AML-193 (cell line): ENCODE data around the gene C2CD4C.
"Not testable (repeated sequence)": the region's sequence is repeated elsewhere in the genome, so short reads cannot be mapped to it uniquely, and the experiment has no call there.

ENCODE experiments used
- DNase-seq, 2 experiments: peaks; one replicate each; lab custom pipeline; 2025; lab: John Stamatoyannopoulos, UW

Gene C2CD4C

DNA sequence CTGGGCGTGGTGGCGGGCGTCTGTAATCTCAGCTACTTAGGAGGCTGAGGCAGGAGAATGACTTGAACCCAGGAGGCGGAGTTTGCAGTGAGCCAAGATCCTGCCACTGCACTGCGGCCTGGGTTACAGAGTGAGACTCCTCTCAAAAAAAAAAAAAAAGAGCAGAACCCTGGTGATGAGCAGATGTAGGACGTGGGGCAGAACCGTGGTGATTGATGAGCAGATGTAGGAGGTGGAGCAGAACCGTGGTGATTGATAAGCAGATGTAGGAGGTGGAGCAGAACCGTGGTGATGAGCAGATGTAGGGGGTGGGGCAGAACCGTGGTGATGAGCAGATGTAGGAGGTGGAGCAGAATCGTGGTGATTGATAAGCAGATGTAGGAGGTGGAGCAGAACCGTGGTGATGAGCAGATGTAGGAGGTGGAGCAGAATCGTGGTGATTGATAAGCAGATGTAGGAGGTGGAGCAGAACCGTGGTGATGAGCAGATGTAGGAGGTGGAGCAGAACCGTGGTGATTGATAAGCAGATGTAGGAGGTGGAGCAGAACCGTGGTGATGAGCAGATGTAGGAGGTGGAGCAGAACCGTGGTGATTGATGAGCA is 28.2 kb downstream of the C2CD4C start:
- not testable (repeated sequence) for DNase-seq

DNA sequence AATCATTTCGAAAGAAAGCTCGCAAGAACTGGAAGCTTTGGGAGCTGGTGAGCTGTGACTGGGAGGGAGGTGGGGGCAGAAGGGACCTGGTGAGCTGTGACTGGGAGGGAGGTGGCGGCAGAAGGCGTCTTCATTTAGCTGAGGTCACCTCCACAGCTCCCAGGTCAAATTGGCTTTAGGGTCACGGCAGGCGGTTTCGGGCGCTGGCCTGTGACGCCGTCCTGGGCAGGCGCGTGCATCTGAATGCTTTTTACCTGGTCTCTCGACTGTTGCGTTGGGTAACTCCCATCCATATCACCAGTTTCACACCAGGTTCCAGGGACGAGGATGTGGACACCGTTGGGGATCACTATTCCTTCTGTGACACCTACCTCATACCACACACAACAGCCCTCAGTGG is 29.2 kb downstream of the C2CD4C start:
- no peak for DNase-seq

DNA sequence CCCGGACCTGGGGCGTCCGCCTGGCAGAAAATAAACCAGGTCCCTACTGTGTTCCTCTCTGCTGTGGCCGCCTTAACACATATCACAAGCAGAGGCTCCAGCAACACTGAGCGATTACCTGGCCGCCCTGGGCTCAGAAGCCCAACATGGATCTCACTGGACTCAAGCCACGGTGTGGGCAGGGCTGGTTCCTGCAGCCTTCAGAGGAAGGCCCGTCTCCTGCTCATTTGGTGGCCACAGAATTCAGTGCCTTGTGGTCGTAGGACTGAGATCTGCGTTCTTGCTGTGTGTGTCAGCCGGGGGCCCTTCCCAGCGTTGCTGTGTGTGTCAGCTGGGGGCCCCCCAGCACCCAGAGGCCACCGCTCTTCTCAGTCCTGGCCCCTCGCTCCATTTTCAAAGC is 30.2 kb downstream of the C2CD4C start:
- no peak for DNase-seq

DNA sequence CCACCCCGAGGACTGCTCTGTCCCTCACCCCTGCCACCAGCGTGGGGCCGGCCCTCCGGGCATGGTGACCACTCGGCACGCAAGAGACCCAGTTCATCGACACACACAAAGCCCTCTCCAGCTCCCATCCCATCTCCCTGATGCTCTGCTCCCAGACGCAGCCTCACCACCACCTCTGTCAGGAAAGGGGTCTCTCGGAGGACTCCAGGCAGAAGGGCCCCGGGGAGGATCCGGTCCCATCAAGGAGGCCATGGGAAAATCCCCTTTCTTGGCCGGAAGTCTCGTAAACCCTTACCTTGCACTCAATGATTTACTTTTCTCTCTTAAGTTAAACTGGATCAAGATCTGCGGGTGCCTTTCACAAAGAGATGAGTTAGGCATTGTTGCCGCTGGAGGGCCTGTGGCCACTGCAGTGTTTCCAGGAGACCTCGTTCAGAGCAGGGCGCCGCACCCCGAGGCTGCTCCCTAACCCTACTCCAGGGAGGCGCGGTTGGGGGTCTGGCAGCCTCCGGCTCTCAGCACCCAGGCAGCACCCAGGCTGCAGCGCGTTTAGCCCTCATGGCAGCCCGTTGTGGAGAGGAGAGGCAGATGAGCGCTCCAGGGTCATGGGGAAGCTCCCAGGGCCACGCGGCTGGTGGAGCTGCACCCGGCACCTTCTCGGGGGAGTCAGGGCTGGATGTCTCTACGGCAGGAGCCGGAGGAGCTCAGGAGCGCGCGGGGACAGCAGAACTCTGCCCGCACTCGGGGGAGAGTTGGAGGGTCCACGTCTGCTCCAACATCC is 31.0 kb downstream of the C2CD4C start:
- DNase-seq: no peak

DNA sequence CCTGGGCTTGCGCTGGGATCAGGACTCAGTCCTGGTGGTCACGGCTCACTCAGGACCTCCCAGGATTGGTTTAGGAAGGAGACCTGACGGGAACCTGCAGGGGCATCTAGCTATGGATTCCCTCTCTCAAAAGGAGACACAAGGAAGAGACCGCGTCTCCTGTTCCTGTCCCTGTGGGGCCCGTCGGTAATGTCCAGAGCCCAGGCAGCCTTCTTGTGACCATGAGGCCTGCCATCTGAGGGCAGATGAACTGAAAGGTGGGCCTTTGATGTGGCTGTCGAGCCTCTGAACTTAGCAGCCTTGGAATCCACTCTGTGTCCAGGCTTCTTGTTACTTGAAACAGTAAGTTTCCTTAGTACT is 32.9 kb downstream of the C2CD4C start:
- DNase-seq: no peak

DNA sequence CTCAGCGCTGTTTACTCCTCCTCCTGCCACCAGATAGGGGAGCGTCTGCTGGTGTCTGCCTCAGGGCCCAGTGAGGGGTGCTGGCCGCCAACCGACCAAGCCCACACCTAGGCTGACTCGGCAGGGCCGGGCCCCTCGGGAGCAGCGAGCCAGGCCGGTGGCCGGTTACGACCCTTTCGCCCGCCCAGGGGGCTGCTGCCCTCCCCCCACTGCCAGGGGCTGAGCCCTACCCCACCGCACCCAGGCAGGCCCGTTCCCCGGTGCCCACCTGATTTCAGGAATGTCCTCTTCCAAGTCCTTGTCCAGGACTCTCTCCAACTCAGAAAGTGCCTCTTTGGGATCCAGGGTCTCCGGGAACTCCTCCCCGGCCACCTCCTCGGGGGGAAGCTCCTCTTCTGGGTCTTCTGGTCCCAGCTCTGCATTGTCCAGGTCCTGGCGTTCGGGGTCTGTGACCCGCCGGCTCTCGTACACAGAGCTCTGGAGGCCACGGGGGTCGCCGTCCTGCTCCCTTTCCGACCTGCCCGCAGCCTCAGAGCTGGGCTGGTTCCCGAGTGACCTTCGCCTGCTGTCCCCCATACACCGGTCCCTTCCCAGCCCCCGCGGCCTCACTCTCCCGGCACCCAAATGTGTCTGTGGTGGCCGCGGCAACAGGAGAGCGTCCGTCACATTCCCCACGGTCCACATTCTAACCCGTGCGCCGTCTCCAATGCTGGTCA is 33.4 kb downstream of the C2CD4C start:
- no peak for DNase-seq

DNA sequence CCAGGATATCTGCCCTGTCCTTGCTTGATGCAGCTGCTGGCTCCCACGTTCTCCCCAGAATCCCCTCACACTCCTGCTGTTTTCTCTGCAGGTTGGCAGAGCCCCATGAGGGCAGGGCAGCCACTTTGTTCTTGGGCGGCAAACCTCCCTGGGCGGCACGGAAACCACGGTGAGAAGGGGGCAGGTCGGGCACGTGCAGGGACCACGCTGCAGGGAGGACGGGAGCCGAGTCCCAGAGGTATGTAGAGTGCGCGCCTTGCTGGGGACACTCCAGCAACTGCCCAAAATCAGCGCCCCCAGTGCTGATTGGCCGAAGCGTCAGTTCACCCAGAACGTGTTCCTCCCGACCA is 34.1 kb downstream of the C2CD4C start:
- DNase-seq: no peak

DNA sequence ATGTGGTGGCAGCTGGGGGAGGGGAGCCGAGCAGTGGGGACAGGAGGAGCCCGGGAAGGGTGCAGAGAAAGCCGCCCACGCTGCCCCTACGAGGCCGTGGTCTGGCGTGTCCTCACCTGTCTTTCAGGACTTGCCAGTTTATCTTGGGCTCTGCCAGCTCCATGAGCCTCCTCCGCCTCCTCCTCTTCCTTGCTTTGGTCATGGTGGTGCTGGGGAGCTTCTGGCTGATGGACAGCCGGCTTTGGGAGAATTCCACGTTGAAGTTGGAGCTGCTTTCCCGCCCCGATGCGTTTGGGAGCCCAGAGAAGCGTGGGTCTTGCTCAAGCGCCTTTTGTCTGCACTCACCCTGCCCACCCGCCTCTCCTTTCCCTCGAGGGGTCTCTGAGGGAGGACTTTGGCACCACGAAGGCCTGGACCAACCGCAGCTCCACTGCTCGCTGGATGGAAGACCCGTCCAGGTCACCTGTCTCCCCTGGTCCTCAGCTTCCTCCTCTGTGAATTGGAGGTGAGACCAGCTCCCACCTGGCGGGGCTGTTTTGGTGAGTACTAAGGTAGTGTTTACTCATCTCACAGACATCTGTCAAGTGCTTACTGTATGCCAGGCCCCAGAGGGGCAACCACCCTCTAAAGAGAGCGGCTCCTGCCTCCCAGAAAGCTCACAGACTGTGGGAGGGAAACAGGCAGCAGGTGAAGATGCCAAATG is 34.6 kb downstream of the C2CD4C start:
- no peak for DNase-seq

DNA sequence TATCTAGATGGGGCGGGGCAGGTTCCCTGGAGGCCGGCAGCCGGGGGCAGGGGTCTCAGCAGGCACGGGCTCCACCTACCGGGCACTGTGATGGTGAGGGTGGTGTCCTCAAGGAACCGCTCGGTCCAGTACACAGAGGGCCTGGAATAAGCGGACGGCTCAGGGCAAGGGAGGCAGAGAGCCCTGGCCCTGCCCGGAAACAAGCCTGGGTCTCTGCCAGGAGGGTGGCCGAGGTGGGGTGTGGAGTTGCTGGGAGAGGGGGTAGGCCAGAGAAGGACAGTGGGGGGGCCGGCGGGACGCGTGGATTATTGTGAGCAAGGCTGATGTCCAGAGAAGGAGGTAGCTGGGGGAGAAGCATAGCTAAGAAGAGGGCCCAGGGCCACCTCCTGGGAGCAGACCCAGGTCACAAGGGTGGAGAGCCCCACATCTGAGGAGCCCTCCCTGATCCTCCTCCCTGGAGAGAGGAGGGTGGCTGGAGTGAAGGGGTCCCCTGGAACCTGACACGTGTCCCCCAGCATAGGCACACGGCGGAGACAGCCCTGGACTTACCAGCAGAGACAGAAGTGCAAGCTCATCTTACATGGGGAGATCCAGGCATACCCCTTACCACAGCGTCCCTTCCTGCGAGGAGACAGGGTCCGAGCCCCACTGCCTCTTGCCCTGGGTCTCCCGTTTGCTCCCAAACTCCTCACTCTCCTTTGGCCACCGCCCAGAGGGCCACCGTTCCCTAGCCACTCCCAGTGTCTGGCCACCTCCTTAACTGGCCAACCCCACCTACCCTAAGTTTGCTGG is 35.4 kb downstream of the C2CD4C start:
- DNase-seq: no peak

DNA sequence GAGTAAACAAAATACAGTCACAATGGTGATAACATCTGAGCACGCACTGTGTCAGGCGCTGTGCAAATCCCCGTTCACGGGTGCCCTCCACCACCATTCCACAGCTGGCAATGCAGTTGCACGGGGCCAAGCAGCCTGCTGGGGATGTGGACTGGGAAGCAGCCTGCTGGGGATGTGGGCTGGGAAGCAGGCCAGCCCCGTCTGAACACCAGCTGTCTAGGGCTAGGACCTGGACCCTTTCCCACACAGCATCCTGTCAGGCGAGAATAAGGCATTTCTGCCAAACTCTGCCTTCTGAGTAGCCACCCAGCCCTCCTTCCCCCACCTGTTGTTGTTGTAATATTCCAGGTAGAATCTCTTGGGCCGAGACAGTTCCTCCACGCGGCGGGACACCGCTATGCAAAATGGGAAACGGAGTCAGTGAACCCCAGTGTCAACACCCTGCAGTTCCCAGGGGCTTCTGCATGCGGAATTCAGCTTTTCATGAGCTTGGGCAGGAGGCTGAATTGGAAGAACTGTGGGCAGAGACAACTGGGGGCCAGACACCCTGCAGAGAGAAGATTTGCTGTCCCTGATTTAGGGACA is 36.5 kb downstream of the C2CD4C start:
- no peak for DNase-seq

DNA sequence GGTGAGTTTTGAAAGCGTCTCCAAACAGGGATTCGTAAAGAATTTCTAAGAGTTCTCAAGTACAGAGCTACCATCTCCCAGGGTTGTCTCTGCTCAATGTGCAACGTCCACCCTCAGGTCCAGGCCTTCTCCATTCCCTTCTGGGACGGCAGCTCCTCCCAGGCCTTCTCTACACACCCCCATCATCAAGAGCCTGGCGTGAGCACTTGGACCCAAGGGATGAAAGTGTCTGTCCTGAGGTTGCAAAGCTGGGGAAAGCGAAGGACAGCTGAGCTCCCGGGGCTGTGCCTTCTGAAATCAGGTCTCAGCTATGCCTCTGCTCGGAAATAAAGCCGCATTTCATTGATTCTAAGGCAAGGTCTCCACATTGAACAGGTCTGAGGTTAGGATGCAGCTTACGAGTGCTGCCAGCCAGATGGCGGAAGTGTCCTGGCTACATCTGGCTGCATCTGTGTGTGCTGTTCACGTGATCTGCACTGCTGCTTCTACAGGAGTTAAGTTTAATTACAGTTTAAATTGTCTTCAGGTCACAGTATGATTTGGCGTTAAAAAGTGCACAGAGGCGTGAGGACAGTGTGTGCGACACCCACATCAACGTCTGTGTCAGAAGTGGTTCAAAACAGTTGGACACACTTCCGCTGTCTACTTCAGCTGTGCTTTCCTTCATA is 37.3 kb downstream of the C2CD4C start:
- DNase-seq: no peak

DNA sequence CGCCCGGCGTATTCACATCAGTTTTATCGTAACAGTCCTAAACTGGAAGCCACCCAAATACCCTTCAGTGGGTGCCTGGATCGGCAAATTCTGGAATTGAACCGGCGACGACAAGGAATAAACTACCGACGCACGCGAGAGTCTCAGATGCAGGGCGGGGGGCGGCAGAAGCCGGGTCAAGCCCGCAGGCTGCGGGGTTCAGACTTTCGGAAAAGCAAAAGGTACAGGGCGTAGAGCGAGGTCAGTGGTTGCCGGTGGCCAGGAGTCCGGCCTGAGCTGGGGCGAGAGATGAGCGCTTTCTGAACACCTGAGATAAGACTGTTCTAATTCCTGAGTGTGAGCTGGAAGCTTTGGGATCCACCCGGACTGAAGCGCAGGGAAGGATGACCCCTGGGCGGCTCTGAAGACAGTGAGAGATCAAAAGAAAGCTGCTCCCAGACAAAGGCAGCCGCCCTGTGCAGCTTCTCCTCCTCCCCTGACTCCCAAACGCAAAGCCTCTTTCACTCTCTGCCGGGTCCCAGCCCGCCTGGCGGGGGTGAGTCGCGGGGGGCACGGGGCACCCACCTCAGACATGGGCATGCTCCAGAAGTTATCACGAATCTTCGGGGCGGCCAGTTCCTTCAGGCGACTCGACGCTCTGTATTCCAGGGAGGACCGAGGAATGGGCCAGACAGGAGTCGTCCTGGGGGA is 38.2 kb downstream of the C2CD4C start:
- DNase-seq: no peak

DNA sequence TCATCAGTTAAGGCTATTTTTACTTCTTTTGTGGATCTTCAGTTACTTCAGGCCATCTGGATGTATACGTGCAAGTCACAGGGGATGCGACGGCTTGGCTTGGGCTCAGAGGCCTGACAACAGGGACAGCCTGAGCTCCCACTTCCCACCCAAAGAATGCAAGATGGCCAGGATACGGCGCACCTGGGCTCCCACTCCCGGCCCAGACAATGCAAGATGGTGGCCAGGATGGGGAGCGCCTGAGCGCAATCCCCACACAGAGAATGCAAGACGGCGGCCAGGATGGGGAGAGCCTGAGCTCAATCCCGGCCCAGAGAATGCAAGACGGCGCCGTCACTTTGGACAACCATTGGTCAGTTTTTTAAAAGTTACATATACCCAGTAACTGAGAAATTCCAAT is 39.1 kb downstream of the C2CD4C start:
- no peak for DNase-seq

DNA sequence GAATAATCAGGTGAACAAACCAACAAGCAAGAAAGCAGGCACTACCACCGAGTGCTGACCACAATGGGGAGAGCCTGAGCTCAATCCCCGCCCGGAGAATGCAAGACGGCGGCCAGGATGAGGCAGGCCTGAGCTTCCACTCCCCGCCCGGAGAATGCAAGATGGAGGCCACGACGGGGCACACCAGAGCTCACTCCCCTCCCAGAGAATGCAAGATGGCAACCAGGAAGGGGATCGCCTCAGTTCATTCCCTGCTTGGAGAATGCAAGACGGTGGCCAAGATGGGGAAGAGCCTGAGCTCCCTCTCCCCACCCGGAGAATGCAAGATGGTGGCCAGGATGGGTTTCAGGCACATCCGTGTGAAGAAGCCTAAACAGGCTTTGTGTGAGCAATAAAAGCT is 39.7 kb downstream of the C2CD4C start:
- DNase-seq: no peak

DNA sequence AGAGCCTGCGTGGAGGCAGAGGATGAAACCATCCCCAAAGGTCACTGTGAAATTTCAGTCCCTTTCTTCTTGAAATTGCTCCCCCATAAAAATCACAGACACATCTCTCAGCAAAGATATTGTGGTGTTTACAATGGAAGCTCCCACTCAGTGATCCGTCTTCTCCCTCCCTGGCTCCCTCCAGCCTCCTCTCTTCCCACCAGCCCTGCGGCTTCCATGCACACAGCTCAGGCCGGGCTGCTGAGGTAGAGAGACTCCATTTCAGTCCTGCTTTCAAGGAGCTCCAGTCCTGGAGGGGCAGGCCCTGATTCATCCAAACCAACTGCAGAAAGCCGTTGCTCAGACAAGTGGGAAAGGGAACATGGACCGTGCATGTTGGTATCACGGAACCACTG is 40.3 kb downstream of the C2CD4C start:
- DNase-seq: no peak

DNA sequence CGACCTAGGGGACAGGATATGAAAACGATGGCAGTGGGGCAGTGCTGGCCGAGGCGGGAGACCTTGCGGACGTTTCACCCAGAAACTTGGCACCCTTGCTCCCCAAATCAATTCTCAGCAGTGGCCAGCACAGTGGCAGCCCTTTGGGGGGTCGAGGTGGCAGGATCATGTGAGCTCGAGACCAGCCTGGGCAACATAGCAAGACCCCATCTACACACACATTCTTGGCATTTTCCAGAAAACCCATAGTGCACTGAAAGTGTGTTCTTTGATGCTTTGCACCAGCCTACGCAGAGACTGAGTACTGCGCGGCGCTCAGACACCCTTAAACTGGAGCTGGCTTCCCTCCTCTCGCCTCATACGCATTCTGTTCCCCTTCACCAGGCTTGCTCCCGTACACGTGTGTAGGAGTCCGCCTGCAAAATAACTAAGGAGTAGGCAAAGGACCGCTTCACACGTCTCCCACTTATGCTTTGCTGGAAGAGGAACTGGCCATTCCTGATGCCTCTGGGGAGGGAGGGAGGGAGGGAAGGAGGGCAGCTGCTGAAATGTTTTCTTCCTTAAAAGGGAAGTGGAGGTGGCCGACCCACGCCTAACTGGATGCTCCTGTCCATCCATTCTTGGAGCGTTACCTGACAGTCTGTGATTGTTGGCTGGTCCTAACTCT is 40.9 kb downstream of the C2CD4C start:
- no peak for DNase-seq

DNA sequence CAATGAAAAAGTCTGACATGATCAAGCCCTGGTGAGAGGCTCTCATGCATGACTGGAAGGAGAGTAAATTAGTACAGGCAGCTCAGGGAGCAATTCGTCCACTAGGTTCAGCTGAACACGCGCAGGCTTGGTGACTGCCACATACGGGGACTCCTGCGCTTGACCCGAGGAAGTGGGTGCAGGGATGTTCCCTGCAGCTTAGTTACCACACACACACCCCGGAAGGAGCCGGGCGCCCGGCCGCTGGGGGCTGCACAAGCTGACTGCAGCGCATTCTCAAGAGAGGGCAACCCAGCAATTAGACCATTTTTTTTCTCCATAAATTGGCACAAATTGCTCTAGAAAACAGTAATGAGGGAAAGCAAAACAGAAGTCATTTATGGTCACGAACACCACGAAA is 41.4 kb downstream of the C2CD4C start:
- DNase-seq: no peak

DNA sequence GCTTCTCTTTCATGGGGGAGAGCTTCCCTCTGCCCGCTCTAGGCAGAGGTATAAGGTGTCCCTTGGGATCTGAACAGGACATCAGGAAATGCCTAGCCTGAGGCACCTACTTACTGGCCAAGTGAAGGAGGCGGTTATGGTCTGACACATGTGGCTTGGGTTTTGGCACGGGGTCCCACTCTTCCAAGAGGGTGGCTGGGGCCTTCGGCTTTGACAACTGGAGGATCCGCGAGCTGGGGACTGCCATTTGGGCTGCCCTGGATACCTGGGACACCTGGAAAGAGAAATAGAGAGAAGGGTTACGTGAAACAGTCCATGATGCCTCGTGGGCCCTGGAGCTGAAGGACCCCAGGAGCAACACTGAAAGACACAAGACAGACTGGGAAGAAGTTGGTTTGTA is 42.0 kb downstream of the C2CD4C start:
- no peak for DNase-seq

DNA sequence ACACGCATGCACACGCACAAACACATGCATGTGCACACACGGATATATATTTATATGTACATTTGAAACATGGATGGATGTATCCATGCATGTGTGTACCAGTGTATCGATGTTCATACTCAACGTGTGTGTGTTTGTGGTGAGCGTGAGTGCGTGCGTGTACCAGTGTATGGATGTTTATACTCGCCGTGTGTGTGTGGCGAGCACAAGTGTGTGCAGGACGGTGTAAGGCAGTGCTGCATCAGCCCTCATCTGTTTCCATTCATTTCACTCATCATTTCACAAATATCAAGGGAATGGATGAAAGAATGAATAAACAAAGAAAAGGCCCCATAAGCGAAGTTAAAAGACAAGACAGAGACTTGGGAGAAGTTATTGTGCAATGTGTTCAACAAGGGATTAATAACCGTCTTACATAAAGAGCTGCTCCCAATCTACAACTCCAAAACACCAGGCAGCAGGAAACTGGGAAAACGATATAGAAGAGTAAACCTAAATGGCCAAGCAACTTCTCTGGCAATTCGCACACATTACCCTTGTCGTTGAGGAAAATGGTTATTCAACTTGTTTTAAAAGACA is 42.7 kb downstream of the C2CD4C start:
- no peak for DNase-seq
